Measurements from ENCODE around the gene INAFM2.

DNA sequence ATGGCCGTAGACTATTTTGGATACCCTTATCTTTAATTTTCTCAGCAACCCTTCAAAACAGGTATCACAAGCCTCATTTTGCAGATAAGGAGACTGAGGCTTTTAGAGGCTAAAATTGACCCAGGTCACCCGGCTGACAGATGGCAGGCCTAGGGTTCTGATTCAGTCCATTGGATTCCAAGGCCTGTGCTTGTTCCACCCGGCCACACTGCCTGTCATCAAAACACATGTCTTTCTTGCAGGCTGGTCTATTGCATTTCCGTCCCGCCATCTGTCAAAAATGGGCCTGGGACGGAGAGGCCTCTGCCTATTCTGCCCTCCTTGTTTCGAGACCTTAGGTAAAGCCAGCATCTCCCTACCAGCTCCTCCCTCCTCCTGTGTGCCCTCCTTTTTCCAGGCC lies 8.1 kb downstream of the INAFM2 start:
- TF ChIP-seq EZH2 (optimal IDR thresholded peaks at IDR 0.05; ENCODE audit: low read depth, low read length) (no peak), EZH2phosphoT487 (IDR thresholded peaks at IDR 0.05; ENCODE audit: low read length) (no peak)
- TF ChIP-seq, protein P1, sequence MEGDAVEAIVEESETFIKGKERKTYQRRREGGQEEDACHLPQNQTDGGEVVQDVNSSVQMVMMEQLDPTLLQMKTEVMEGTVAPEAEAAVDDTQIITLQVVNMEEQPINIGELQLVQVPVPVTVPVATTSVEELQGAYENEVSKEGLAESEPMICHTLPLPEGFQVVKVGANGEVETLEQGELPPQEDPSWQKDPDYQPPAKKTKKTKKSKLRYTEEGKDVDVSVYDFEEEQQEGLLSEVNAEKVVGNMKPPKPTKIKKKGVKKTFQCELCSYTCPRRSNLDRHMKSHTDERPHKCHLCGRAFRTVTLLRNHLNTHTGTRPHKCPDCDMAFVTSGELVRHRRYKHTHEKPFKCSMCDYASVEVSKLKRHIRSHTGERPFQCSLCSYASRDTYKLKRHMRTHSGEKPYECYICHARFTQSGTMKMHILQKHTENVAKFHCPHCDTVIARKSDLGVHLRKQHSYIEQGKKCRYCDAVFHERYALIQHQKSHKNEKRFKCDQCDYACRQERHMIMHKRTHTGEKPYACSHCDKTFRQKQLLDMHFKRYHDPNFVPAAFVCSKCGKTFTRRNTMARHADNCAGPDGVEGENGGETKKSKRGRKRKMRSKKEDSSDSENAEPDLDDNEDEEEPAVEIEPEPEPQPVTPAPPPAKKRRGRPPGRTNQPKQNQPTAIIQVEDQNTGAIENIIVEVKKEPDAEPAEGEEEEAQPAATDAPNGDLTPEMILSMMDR (IDR thresholded peaks at IDR 0.05; ENCODE audit: low read length) = no peak
